Hypothalamus (tissue), 51 donors: ENCODE data around the gene PRDM16.

Experiments
- DNase-seq, 51 donors: peaks; one replicate each; lab custom pipeline; 2025; lab: John Stamatoyannopoulos, UW

PRDM16 gene

DNA sequence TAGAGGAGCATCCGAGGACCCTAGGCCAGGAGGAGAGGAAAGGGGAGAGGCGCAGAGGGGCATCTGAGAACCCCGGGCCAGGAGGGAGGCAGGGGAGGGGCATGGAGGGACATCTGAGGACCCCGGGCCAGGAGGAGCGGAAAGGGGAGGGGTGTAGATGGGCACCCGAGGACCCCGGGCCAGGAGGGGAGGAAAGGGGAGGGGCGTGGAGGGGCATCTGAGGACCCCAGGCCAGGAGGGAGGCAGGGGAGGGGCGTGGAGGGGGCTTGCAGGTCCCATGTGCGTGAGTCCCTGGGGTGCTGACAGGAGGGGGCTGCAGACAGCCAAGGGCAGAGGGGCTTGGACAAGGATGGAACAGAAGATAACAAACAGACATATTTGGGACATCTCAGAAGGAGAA is 195.5 kb downstream of the PRDM16 start:
- no peak for DNase-seq

DNA sequence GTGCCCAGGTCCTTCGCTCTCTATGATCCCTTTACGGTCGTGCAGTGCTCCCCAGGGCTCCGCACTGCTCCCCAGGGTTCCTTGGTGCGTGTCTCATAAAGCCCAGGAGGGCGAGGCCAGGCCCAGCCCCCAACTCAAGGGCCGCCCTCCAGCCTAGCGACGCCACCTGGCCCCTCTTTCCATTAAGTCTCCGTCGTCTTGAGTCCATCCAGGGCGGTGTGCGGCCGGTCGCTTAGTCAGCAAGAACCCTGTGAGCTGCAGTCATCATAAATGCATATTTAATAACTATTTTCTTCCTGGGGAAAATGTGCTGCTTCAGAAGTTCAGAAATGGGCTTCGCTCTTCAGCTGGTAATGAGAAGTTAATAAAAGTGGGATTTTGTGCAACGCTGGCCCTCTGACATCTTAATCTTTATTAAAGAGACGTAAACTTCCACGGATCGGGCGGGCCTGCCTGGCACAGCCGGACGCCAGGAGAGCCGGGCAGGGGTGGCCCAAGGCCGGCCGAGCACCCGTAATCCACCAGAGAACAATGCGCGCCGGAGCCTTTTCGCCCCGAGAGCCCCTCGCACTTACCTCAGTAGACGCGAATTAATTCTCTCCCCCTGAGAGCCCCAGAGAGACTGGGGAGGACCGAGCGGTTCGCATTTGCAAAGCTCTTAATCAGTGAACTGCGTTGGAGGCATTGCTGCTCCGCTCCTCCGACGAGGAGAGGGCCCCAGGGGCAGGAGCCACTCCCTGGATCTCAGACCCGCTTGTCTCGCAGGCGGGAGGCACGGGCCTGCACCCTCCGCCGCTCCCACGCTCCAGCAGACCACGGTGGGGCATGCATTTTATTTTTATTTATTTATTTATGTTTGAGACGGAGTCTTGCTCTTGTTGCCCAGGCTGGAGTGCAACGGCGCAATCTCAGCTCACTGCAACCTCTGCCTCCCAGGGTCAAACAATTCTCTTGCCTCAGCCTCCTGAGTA is 197.1 kb downstream of the PRDM16 start:
- no peak for DNase-seq

- no peak for DNase-seq
These were observed 198.0 kb downstream of the PRDM16 start for GRCh38 chr1:3266870-3267549.

DNA sequence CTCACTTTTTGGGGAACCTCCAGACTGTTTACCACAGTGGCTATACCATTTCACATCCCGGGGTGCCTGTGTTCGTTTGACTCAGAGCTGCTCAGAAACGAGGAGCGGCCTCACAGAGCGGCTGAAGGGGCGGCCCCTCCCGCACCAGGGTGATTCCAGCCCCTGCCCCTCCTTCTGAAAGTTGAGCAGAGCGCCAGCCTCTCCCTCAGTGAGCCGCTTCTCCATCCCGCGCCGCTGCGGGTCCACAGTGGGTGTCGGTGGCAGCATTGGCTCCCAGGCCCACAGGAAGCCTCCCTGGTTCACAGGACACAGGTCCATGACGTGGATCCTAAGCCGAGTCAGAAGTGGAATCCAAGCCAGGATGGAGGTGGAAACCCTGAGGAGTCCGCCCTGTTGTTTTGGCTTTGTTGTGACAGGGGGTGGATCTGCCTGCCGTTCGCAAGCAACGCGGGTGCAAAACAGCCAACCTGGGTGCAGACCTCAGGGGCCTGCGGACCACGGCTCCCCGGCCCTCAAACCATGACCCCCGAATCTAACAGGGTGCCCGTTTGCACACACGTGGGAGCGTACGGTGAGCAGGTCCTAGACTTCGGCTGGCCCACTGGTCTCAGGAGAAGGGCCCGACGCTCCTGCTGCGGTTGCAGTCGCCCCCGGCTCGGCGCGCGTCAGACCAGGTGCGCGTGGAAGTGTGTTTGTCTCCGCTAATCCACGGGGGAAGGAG is 198.7 kb downstream of the PRDM16 start:
- DNase-seq: no peak

DNA sequence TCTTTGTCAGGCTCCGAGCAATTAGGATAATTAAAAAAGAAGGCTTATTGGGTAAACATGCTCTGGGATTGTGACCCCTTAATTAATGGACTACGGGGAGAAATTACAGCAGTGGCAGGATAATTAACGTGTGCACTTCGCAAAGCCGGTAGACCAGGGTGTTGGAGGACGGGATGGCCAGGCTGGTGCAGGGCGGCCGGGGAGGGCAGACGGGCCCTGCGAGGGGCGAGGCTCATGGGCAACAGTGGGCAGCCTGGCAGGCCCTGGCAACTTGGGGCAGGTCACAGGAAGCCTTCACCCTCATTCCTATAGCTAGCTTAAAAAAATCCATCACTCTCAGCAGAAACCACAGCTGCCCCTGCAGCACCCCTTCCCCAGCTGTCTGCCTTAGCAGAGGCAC is 199.3 kb downstream of the PRDM16 start:
- no peak for DNase-seq

DNA sequence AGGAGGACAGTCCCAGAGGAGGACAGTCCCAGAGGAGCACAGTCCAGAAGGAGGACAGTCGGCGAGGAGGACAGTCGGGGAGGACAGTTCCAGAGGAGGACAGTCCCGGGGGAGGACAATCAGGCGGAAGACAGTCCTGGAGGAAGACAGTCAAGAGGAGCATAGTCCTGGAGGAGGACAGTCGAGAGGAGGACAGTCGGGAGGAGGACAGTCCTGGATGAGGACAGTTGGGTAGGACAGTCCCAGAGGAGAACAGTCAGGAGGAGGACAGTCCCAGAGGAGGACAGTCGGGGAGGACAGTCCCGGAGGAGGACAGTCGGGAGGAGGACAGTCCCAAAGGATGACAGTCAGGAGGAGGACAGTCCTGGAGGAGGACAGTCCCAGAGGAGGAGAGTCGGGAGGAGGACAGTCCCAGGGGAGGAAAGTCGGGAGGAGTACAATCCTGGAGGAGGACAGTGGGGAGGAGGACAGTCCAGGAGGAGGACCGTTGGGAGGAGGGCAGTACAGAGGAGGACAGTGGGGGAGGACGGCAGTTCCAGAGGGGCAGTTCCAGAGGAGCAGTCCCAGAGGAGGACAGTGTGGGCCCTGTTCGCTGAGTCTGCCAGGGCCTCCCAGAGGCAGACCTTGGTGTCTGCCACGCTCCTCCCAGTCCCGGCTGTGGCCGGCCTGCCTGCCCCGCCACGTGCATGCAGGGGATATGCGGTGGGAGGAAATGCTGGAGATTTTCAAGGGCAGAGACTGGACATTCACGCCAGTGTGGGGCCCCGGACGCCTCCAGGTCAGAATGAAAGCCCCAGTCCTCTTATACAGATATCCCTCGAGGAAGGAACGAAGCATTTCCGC is 201.6 kb downstream of the PRDM16 start:
- DNase-seq: no peak

DNA sequence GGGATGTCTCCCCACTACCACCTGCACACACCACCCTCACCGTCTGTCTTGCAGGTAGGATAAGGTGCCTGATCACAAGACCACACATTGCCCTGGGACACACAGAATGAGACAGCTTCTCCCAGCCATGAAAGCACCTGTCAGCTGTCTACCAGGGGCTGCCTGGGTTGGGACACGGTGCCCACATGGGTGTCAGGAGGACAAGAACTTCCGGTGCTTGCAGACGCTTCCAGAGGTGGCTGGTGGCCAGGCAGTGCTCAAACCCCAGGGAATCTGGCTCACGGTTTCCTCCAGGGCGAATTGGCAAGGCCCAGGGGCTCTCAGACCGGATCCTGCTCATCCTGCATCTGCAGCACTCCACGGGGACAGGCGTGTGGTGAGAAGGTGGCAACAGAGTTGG is 202.9 kb downstream of the PRDM16 start:
- DNase-seq: no peak

DNA sequence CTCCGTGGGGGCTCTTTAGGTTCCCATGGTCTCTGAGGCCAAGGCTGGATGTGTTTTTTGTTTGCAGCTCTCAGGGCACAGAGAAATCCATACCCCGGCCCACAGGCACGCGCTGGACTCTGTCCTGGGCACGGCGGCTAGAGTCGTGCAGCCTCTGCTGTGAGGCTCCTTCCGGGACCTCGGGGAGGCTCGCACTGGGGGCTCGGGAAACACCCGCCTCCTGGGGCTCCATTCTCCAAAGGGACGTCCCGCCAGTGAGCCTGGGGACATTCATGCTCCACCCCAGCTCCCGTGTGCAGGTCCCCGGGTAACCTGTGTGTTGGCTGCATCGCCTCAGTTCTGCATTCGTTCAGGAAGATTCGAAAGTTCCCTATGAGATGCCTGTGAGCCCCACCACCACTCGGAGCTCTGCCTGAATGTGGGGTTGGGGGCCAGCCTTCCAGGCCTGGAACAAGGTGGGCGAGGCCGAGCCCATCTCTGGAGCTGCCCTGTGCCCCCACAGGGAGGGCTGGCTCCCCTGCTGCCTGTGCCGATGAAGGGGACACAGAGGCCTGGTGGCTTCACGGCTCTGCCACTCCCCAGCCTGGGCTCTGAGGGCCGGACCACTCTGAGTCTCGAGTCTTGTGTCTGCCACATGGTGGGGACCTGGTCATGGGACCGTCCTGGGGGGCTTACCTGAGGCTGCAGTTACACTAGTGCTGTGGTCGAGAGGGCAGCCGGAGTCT is 203.5 kb downstream of the PRDM16 start:
- DNase-seq: no peak

- DNase-seq: no peak
These were observed 204.4 kb downstream of the PRDM16 start for GRCh38 chr1:3273447-3273846.

DNA sequence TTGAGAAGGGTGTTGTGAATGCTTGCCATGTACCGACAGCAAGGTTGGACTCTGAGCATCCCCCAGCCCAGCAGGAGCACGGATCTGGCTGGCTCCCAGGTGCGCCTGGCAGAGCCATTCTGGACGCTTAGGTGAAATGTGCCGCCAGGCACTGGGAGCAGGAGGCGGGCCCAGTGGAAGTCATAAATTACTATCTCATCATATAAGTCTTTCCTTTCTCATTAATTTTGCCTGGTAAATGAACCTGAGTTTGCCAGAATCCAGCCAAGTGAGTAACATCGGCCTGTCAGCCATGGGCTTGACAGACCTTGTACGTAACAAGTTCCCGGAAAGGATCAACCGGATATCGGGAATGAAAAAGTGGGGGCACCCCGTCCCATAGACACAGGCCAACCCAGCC is 206.0 kb downstream of the PRDM16 start:
- DNase-seq: no peak

- peak in 3 of 51 donors; percentile 9 to 11 (median 10) for DNase-seq
These were observed 206.7 kb downstream of the PRDM16 start for GRCh38 chr1:3275471-3276340.

GRCh38 chr1:3276341-3276800 is 207.4 kb downstream of the PRDM16 start:
- no peak for DNase-seq

DNA sequence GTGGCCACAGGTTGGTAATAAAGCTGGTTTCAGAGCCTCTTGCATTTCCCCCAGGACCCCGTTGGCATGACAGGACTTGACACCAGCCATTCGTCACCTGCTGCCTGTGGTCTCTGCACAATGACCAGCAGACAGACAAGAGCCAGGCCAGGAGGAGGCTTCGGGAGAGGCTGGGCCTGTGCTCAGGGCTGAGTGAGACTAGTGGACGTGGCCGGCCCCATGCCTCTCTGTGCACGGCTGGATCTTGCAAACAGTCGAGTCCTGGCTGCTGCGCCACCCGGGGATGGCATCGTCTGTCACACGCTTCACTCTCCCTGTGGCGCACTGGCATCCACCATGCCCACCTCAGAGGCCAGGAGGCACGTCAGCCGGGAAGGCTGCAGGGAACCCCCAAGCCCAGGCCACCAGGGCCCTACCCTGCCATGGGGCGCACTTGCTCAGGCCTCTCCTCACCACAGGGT is 208.0 kb downstream of the PRDM16 start:
- no peak for DNase-seq

DNA sequence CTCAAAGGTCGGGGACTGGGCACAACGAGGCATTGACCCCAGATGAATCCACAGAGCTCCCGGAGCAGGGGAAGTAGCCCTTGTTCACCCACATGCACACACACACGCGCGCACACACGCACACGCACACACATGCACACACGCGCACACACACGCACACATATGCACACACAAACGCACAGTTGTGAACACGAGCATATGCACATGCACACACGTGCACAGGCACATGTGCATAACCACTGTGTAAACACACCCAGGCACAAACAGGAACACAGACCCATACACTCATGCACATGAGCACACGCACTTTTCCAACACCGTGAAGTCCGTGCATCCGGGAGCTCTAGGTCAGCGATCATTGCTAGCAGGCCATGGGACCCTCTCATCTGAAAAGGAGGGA is 208.6 kb downstream of the PRDM16 start:
- DNase-seq: no peak

DNA sequence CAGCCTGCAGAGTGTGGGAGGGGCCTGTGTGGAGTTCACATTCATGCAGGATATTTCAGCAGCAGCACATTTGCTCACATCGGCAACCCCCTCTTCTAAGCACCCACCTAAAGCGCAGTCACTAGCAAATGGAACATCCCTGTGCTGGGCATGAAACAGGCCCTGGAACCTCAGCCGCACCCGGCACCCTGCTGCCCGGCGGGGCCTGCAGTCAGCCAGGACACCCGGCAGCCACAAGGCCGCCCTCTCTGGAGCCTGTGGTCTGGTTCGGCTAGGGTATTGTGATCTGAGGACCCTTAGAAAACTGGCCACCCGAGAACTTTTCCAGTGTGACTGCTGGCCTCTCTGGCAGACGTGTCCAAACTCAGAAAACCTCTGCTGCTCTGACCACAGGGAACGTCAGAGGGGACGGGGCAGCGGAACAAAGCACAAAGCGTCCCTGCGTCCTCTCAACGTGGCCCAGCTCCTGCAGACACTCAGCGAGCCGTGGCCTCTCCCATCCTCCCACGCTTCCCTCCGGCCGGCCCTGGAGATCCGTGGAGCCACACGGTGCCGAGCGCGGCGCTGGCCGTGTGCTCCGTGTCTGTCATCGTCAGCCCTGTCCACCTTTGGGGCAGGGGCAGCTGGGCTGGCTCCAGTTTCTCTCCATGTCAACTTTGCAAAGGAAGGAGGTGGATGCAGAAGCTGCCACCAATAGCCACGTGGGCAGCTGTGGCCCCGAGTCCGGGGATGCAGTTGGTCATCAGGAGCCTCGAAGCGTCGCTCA is 209.6 kb downstream of the PRDM16 start:
- DNase-seq: no peak

DNA sequence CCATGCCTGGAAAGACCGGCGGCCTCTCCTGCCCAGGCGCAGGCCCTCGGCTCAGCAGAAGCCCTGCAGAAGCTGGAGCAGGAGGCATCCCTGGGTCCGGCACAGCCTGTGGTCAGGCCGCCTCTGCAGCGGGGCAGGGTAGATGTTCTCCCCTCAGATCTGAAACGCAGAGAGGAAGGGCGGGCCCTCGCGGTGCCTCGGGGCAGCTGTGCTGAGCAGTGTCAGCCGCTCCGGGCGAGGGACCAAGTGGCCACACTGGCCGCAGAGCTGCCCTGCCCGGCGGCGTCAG is 210.1 kb downstream of the PRDM16 start:
- DNase-seq: peak in 1 of 51 donors; percentile 15

DNA sequence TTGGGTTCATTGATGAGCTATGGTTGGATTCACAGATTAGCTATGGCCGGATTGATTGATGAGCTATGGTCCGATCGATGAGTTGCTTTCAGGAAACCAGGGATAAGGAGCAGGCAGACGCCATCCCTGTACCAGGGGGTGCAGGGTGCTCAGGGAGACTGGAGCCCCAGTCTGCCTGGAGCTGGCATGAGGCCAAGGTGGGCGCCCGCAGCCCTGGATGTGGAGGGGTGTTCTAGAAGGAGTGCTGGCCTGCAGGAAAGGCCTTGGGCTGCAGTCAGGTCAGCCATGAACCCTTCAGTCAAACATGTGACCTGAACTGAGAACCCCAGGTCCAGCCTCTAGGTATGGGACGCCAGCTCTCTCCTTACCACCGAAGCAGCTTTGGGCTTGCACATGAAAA is 212.7 kb downstream of the PRDM16 start:
- DNase-seq: no peak

DNA sequence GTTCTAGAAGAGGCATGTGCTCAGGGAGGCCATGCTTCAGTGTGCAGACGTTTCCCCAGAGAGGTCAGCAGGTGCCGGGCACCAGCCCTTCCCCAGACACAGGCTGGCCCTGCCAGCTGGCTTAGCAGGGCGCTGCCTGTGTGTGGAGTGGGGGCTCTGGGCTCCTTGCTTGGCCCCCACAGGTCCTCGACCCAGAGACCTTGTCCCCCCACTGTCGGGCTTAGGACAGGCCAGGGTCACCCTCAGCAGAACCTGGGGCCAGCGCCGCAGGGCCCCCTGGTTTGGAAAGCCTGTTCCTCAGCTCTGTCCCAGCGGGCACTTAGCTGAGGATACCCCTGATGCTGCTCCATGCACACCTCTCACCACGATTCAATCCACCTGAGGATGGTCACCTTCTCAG is 213.2 kb downstream of the PRDM16 start:
- DNase-seq: no peak
